Measurements from ENCODE around the gene RRP36.

Gene RRP36

DNA sequence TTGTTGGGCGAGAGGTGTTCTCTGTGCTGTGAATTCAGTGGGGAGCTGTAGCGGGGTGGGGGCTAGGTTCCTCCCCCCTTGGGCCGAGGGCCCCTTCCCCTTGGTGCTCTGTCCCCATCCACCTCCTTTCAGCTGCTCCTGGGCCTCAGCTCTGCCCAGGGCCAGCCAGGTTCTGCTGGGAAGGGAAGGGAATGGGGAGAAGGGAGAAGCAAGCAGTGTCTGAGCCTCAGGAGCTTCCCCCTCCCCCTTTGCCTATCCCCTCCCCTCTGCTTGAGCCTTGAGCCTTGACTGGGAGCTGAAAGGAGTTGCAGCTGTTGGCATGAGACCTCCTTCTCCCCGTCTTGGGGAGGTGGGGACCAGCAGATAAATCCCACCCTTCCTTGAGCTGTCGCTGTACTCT, 576 bp upstream of the RRP36 start (continued):
- TF ChIP-seq, protein P1, sequence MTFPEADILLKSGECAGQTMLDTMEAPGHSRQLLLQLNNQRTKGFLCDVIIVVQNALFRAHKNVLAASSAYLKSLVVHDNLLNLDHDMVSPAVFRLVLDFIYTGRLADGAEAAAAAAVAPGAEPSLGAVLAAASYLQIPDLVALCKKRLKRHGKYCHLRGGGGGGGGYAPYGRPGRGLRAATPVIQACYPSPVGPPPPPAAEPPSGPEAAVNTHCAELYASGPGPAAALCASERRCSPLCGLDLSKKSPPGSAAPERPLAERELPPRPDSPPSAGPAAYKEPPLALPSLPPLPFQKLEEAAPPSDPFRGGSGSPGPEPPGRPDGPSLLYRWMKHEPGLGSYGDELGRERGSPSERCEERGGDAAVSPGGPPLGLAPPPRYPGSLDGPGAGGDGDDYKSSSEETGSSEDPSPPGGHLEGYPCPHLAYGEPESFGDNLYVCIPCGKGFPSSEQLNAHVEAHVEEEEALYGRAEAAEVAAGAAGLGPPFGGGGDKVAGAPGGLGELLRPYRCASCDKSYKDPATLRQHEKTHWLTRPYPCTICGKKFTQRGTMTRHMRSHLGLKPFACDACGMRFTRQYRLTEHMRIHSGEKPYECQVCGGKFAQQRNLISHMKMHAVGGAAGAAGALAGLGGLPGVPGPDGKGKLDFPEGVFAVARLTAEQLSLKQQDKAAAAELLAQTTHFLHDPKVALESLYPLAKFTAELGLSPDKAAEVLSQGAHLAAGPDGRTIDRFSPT (tag by site-specific recombination; IDR thresholded peaks at IDR 0.05): no peak
- TF ChIP-seq ZNF10 (tag by site-specific recombination; IDR thresholded peaks at IDR 0.05): no peak
- no peak for TF ChIP-seq ZFP3 (tag by site-specific recombination; IDR thresholded peaks at IDR 0.05; ENCODE audit: low read depth)
- TF ChIP-seq, protein P2, sequence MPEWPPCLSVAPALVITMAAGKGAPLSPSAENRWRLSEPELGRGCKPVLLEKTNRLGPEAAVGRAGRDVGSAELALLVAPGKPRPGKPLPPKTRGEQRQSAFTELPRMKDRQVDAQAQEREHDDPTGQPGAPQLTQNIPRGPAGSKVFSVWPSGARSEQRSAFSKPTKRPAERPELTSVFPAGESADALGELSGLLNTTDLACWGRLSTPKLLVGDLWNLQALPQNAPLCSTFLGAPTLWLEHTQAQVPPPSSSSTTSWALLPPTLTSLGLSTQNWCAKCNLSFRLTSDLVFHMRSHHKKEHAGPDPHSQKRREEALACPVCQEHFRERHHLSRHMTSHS (tag by site-specific recombination; IDR thresholded peaks at IDR 0.05): no peak
- no peak for TF ChIP-seq ZNF768 (tag by site-specific recombination; IDR thresholded peaks at IDR 0.05)
- TF ChIP-seq, protein P3, sequence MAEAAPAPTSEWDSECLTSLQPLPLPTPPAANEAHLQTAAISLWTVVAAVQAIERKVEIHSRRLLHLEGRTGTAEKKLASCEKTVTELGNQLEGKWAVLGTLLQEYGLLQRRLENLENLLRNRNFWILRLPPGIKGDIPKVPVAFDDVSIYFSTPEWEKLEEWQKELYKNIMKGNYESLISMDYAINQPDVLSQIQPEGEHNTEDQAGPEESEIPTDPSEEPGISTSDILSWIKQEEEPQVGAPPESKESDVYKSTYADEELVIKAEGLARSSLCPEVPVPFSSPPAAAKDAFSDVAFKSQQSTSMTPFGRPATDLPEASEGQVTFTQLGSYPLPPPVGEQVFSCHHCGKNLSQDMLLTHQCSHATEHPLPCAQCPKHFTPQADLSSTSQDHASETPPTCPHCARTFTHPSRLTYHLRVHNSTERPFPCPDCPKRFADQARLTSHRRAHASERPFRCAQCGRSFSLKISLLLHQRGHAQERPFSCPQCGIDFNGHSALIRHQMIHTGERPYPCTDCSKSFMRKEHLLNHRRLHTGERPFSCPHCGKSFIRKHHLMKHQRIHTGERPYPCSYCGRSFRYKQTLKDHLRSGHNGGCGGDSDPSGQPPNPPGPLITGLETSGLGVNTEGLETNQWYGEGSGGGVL (tag by site-specific recombination; IDR thresholded peaks at IDR 0.05): peak; percentile 68; the same call in 1 of the 2 replicates
- TF ChIP-seq, protein P4, sequence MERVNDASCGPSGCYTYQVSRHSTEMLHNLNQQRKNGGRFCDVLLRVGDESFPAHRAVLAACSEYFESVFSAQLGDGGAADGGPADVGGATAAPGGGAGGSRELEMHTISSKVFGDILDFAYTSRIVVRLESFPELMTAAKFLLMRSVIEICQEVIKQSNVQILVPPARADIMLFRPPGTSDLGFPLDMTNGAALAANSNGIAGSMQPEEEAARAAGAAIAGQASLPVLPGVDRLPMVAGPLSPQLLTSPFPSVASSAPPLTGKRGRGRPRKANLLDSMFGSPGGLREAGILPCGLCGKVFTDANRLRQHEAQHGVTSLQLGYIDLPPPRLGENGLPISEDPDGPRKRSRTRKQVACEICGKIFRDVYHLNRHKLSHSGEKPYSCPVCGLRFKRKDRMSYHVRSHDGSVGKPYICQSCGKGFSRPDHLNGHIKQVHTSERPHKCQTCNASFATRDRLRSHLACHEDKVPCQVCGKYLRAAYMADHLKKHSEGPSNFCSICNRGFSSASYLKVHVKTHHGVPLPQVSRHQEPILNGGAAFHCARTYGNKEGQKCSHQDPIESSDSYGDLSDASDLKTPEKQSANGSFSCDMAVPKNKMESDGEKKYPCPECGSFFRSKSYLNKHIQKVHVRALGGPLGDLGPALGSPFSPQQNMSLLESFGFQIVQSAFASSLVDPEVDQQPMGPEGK (tag by site-specific recombination; IDR thresholded peaks at IDR 0.05): 0 out of 2 replicates have a peak, but pooled peaks have one; percentile 58
- TF ChIP-seq, protein P5, sequence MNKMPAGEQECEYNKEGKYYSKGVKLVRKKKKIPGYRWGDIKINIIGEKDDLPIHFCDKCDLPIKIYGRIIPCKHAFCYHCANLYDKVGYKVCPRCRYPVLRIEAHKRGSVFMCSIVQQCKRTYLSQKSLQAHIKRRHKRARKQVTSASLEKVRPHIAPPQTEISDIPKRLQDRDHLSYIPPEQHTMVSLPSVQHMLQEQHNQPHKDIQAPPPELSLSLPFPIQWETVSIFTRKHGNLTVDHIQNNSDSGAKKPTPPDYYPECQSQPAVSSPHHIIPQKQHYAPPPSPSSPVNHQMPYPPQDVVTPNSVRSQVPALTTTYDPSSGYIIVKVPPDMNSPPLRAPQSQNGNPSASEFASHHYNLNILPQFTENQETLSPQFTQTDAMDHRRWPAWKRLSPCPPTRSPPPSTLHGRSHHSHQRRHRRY (tag by site-specific recombination; IDR thresholded peaks at IDR 0.05): no peak
- TF ChIP-seq, protein P6, sequence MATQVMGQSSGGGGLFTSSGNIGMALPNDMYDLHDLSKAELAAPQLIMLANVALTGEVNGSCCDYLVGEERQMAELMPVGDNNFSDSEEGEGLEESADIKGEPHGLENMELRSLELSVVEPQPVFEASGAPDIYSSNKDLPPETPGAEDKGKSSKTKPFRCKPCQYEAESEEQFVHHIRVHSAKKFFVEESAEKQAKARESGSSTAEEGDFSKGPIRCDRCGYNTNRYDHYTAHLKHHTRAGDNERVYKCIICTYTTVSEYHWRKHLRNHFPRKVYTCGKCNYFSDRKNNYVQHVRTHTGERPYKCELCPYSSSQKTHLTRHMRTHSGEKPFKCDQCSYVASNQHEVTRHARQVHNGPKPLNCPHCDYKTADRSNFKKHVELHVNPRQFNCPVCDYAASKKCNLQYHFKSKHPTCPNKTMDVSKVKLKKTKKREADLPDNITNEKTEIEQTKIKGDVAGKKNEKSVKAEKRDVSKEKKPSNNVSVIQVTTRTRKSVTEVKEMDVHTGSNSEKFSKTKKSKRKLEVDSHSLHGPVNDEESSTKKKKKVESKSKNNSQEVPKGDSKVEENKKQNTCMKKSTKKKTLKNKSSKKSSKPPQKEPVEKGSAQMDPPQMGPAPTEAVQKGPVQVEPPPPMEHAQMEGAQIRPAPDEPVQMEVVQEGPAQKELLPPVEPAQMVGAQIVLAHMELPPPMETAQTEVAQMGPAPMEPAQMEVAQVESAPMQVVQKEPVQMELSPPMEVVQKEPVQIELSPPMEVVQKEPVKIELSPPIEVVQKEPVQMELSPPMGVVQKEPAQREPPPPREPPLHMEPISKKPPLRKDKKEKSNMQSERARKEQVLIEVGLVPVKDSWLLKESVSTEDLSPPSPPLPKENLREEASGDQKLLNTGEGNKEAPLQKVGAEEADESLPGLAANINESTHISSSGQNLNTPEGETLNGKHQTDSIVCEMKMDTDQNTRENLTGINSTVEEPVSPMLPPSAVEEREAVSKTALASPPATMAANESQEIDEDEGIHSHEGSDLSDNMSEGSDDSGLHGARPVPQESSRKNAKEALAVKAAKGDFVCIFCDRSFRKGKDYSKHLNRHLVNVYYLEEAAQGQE (tag by site-specific recombination; IDR thresholded peaks at IDR 0.05): no peak
- no peak for TF ChIP-seq ZNF571 (tag by site-specific recombination; IDR thresholded peaks at IDR 0.05)
- no peak for TF ChIP-seq KLF16 (tag by site-specific recombination; IDR thresholded peaks at IDR 0.05)
- no peak for TF ChIP-seq BCL11B (tag by site-specific recombination; IDR thresholded peaks at IDR 0.05; ENCODE audit: low read depth)
- TF ChIP-seq KLF1 (tag by site-specific recombination; IDR thresholded peaks at IDR 0.05): 0 out of 2 replicates have a peak, but pooled peaks have one; percentile 14
- TF ChIP-seq ZNF274 (IDR thresholded peaks at IDR 0.05; ENCODE audit: low read length): no peak
- TF ChIP-seq ZNF274 (tag by site-specific recombination; IDR thresholded peaks at IDR 0.05; ENCODE audit: borderline replicate concordance): no peak
- TF ChIP-seq, protein P7, sequence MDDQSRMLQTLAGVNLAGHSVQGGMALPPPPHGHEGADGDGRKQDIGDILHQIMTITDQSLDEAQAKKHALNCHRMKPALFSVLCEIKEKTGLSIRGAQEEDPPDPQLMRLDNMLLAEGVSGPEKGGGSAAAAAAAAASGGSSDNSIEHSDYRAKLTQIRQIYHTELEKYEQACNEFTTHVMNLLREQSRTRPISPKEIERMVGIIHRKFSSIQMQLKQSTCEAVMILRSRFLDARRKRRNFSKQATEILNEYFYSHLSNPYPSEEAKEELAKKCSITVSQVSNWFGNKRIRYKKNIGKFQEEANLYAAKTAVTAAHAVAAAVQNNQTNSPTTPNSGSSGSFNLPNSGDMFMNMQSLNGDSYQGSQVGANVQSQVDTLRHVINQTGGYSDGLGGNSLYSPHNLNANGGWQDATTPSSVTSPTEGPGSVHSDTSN (CRISPR knock-in tag; IDR thresholded peaks at IDR 0.05): no peak
- TF ChIP-seq ZNF776 (tag by site-specific recombination; IDR thresholded peaks at IDR 0.05; ENCODE audit: borderline replicate concordance): no peak
- TF ChIP-seq ZNF558 (tag by site-specific recombination; IDR thresholded peaks at IDR 0.05): no peak
- peak; percentile 49; the same call in 1 of the 2 replicates for TF ChIP-seq GLIS2 (tag by site-specific recombination; IDR thresholded peaks at IDR 0.05)
- TF ChIP-seq ZNF132 (tag by site-specific recombination; IDR thresholded peaks at IDR 0.05; ENCODE audit: borderline replicate concordance): no peak
- peak; percentile 57 for TF ChIP-seq ZBTB17 (tag by site-specific recombination; IDR thresholded peaks at IDR 0.05)
- TF ChIP-seq, protein P8, sequence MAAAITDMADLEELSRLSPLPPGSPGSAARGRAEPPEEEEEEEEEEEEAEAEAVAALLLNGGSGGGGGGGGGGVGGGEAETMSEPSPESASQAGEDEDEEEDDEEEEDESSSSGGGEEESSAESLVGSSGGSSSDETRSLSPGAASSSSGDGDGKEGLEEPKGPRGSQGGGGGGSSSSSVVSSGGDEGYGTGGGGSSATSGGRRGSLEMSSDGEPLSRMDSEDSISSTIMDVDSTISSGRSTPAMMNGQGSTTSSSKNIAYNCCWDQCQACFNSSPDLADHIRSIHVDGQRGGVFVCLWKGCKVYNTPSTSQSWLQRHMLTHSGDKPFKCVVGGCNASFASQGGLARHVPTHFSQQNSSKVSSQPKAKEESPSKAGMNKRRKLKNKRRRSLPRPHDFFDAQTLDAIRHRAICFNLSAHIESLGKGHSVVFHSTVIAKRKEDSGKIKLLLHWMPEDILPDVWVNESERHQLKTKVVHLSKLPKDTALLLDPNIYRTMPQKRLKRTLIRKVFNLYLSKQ (tag by site-specific recombination; IDR thresholded peaks at IDR 0.05; ENCODE audit: borderline replicate concordance): no peak
- TF ChIP-seq SCRT1 (tag by site-specific recombination; IDR thresholded peaks at IDR 0.05; ENCODE audit: borderline replicate concordance): no peak
